ENCODE measurements around the gene SIGLEC8. TPM values are rescaled to one million over a fixed set of nuclear protein-coding genes. Genes with fewer than 3 reads are reported as not detected.

Gene SIGLEC8
- total and polyA plus RNA-seq, 9 of the 15 experiments (the other 6 are each of a cell fraction or from before 2014, with no cell fraction given): 0.04 to 0.65 (median 0.39) TPM

DNA sequence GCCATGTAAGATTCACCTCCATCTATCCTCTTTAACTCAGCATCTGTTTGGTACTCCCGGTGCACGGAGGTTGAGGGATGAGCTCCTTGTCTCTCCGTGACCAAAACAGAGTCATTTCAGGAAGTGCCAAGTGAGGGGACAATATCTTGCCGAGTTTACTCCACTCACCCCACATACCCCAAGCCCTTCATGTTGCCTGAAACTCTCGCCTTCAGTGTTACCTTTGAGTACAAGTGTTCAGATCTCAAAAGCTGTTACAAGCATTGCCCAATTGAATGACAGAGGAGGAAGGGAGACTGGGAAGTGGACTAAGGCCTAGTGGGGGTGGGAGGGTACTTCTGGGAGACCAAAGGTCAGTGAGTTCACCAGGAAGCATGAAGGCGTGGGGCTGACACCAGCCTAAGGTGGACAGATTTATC is 49.4 kb upstream of the SIGLEC8 start (continued):
- no peak for TF ChIP-seq YY1 (IDR thresholded peaks at IDR 0.05; ENCODE audit: borderline replicate concordance in 1 of 3, control insufficient read depth in 1 of 3, extremely low read depth in 1 of 3, insufficient read depth in 3 of 3, insufficient read length in 1 of 3, insufficient replicate concordance in 2 of 3, low read depth in 1 of 3, low read length in 2 of 3)
- no peak for TF ChIP-seq BCL6 (CRISPR knock-in tag; IDR thresholded peaks at IDR 0.05)
- no peak for TF ChIP-seq BRCA1 (IDR thresholded peaks at IDR 0.05)
- no peak for TF ChIP-seq BRCA1 (CRISPR knock-in tag; IDR thresholded peaks at IDR 0.05)
- TF ChIP-seq ZNF133 (CRISPR knock-in tag; IDR thresholded peaks at IDR 0.05): no peak
- TF ChIP-seq NR4A1 (CRISPR knock-in tag; IDR thresholded peaks at IDR 0.05): no peak
- no peak for TF ChIP-seq NR4A1 (tag; IDR thresholded peaks at IDR 0.05)
- no peak for TF ChIP-seq PML (IDR thresholded peaks at IDR 0.05; ENCODE audit: low read length)
- no peak for TF ChIP-seq ARID2 (IDR thresholded peaks at IDR 0.05)
- TF ChIP-seq MIER1 (IDR thresholded peaks at IDR 0.05; ENCODE audit: low read depth): 0 out of 2 replicates have a peak, but pooled peaks have one; percentile 55
- TF ChIP-seq, protein P1, sequence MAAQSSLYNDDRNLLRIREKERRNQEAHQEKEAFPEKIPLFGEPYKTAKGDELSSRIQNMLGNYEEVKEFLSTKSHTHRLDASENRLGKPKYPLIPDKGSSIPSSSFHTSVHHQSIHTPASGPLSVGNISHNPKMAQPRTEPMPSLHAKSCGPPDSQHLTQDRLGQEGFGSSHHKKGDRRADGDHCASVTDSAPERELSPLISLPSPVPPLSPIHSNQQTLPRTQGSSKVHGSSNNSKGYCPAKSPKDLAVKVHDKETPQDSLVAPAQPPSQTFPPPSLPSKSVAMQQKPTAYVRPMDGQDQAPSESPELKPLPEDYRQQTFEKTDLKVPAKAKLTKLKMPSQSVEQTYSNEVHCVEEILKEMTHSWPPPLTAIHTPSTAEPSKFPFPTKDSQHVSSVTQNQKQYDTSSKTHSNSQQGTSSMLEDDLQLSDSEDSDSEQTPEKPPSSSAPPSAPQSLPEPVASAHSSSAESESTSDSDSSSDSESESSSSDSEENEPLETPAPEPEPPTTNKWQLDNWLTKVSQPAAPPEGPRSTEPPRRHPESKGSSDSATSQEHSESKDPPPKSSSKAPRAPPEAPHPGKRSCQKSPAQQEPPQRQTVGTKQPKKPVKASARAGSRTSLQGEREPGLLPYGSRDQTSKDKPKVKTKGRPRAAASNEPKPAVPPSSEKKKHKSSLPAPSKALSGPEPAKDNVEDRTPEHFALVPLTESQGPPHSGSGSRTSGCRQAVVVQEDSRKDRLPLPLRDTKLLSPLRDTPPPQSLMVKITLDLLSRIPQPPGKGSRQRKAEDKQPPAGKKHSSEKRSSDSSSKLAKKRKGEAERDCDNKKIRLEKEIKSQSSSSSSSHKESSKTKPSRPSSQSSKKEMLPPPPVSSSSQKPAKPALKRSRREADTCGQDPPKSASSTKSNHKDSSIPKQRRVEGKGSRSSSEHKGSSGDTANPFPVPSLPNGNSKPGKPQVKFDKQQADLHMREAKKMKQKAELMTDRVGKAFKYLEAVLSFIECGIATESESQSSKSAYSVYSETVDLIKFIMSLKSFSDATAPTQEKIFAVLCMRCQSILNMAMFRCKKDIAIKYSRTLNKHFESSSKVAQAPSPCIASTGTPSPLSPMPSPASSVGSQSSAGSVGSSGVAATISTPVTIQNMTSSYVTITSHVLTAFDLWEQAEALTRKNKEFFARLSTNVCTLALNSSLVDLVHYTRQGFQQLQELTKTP (IDR thresholded peaks at IDR 0.05; ENCODE audit: low read depth in 1 of 2, partially characterized antibody in 2 of 2): peak in 1 of 2 experiments; percentile 47
- TF ChIP-seq, protein P2, sequence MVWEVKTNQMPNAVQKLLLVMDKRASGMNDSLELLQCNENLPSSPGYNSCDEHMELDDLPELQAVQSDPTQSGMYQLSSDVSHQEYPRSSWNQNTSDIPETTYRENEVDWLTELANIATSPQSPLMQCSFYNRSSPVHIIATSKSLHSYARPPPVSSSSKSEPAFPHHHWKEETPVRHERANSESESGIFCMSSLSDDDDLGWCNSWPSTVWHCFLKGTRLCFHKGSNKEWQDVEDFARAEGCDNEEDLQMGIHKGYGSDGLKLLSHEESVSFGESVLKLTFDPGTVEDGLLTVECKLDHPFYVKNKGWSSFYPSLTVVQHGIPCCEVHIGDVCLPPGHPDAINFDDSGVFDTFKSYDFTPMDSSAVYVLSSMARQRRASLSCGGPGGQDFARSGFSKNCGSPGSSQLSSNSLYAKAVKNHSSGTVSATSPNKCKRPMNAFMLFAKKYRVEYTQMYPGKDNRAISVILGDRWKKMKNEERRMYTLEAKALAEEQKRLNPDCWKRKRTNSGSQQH (CRISPR knock-in tag; IDR thresholded peaks at IDR 0.05): no peak
- no peak for TF ChIP-seq ETS2 (tag; IDR thresholded peaks at IDR 0.05; ENCODE audit: borderline replicate concordance, poor library complexity, severe bottlenecking)
- TF ChIP-seq MYC (IDR thresholded peaks at IDR 0.05; ENCODE audit: low read depth, low read length): no peak
- no peak for TF ChIP-seq MYC (CRISPR knock-in tag; IDR thresholded peaks at IDR 0.05; ENCODE audit: borderline replicate concordance, low read depth)
- TF ChIP-seq, protein P3, sequence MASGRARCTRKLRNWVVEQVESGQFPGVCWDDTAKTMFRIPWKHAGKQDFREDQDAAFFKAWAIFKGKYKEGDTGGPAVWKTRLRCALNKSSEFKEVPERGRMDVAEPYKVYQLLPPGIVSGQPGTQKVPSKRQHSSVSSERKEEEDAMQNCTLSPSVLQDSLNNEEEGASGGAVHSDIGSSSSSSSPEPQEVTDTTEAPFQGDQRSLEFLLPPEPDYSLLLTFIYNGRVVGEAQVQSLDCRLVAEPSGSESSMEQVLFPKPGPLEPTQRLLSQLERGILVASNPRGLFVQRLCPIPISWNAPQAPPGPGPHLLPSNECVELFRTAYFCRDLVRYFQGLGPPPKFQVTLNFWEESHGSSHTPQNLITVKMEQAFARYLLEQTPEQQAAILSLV (tag; IDR thresholded peaks at IDR 0.05): 0 out of 2 replicates have a peak, but pooled peaks have one; percentile 16
- no peak for TF ChIP-seq SMC3 (conservative IDR thresholded peaks at IDR 0.05; ENCODE audit: insufficient read depth, low read depth, low read length)
- no peak for TF ChIP-seq ZNF766 (CRISPR knock-in tag; conservative IDR thresholded peaks at IDR 0.05)
- peak; percentile 30 for TF ChIP-seq BRD9 (IDR thresholded peaks at IDR 0.05; ENCODE audit: low read depth, partially characterized antibody)

Data from K562 (cell line).